Right cardiac atrium (tissue), 5 donors: ENCODE results near the gene GPALPP1. TPM values are rescaled to one million over a fixed set of nuclear protein-coding genes. Genes with fewer than 3 reads are reported as not detected.
"Not testable (repeated sequence)": the region's sequence is repeated elsewhere in the genome, so short reads cannot be mapped to it uniquely, and the experiment has no call there.

ENCODE experiments used
- ATAC-seq, 2 donors: fragments of 200-7000 bp; cut with Tn5 transposase; one replicate each; pipeline versions ENCODE4 v1.8.0 to v1.9.1; 2020; ENCODE audit warnings: moderate library complexity in 2 of 2, mild to moderate bottlenecking in 1 of 2
- DNase-seq, 3 donors: peaks; one replicate each; pipeline ENCODE4 v3.0.0-alpha.2; 2020
- H3K27ac ChIP-seq: one replicate; pipeline ENCODE4 v1.5.1; 2013; ENCODE audit warnings: mild to moderate bottlenecking, low read length, control low read depth, moderate library complexity
- H3K27me3 ChIP-seq: one replicate; pipeline ENCODE4 v1.6.1; 2013; ENCODE audit not compliant: control insufficient read depth, insufficient read depth
- H3K4me1 ChIP-seq: one replicate; pipeline ENCODE4 v1.6.1; 2013; ENCODE audit warnings: low read length; ENCODE audit not compliant: control insufficient read depth, insufficient read depth
- H3K4me3 ChIP-seq: one replicate; pipeline ENCODE4 v1.5.1; 2013; ENCODE audit warnings: low read length, control low read depth
- H3K9me3 ChIP-seq: one replicate; pipeline ENCODE4 v1.6.1; 2013; ENCODE audit warnings: low read length; ENCODE audit not compliant: control insufficient read depth
- WGBS: extraction: QIAGEN DNeasy Blood & Tissue Kit; methylation state at CpG from one replicate; pipeline ENCODE4 v1.1.7; 2013; 5-methylcytosine and 5-hydroxymethylcytosine counted together
- intact Hi-C, 4 donors: fragments of 100-400 bp; cut with DNase I; formaldehyde crosslinking; loops; one replicate each; pipeline versions ENCODE4 v1.11.0 to v1.14.0; 2022 to 2023
- polyA plus RNA-seq: library from polyadenylated mRNA; stranded (reverse); fragments of 200-250 nt; gene quantifications from one replicate; pipeline ENCODE4 v1.2.3, GENCODE V29; 2013
- total RNA-seq, 4 donors: library from RNA; stranded (reverse); fragmentation: NEBNext Ultra II Directional; extraction: Animal tissue kit (Norgen Biotek cat#: 25700); gene quantifications; one replicate each; pipeline ENCODE4 v1.2.1, GENCODE V29; 2021
- donor health status: healthy with polysubstance abuse.
- donor health status: DM: no; HTN: yes; CAD: no.
- donor health status: DM: no; HTN: no; CAD: no.
- donor health status: DM: no; HTN: yes; CAD: no; lungs with severe emphysema.
- donor health status: DM: yes; HTN: yes; CAD: no.

Gene GPALPP1
- total and polyA plus RNA-seq, 5 donors, result 8.2 to 18.4 (median 15.3) TPM

DNA sequence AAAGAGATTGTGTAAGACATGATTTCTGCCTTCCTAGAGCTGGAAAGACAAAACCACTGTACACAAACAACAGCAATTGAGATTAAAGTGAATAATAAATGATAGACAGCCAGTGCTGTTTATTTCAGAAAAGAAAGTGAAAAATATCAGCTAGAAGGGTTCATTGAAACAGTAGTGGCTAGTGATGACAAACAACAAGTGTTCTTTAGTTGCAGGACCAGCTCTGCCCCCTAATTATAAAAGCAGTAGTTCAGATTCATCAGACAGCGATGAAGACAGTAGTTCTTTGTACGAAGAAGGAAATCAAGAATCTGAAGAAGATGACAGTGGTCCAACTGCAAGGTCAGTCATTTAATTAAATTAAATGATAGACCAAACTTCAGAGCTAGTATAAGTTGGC is 14.8 kb downstream of the GPALPP1 start:
- Histone ChIP-seq H3K9me3 (no peaks in the 10 kb centered on the region), H3K27ac (no peak overlapping the region), H3K27me3 (no peaks in the 10 kb centered on the region), H3K4me1 (no peaks in the 10 kb centered on the region), H3K4me3 (no peak overlapping the region)
- DNase-seq (no peak), ATAC-seq (no peak)
- intact Hi-C loops, result no loop called here
- 86% methylated on average over 2 of the region's 2 CpGs for WGBS

DNA sequence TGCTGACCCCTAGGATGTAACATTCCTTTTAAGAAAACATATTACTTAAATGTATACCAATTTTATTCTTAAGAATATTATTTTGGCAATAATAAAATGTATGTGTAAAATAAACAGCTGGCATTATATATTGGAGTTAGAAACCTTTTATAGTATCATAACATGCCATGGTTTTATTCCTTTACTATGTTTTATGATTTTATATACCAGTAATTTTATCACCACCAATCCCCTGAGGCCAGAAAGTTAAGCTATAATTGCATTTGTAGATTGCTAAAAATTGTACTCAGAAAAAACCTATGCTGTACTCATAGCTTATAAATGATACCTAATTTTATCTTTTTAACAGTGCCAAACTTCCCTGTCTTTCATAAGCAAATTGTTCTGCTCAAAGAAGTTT is 17.9 kb downstream of the GPALPP1 start:
- no peaks in the 10 kb centered on the region for H3K4me1 ChIP-seq
- H3K27me3 ChIP-seq, result no peaks in the 10 kb centered on the region
- DNase-seq, result no peak
- no peak overlapping the region for H3K4me3 ChIP-seq
- intact Hi-C loops, result no loop called here
- no peak overlapping the region for H3K27ac ChIP-seq
- H3K9me3 ChIP-seq, result no peaks in the 10 kb centered on the region
- ATAC-seq, result no peak

GRCh38 chr13:45007823-45008222 is 18.5 kb downstream of the GPALPP1 start:
- Histone ChIP-seq H3K27ac (no peak overlapping the region), H3K4me3 (no peak overlapping the region), H3K27me3 (no peaks in the 10 kb centered on the region), H3K9me3 (no peaks in the 10 kb centered on the region), H3K4me1 (no peaks in the 10 kb centered on the region)
- ATAC-seq (no peak), DNase-seq (no peak)
- intact Hi-C loops, result no loop called here
- WGBS, result 73% methylated on average over 1 of the region's 1 CpG

DNA sequence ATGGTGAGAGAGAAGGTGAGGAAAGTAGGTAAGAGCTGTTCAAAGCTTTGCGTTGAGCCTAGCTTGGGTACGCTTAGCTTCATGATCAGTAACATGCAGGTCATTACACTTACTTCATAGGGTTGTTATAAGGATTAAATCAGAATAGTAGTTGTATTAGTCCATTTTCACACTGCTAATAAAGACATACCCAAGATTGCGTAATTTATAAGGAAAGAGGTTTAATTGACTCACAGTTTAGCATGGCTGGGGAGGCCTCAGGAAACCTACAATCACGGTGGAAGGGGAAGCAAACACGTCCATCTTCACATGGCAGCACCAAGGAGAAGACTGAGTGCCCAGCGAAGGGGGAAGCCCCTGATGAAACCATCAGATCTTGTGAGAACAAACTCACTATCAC is 21.9 kb downstream of the GPALPP1 start:
- Histone ChIP-seq H3K4me1 (no peaks in the 10 kb centered on the region), H3K4me3 (no peak overlapping the region), H3K27me3 (no peaks in the 10 kb centered on the region), H3K9me3 (no peaks in the 10 kb centered on the region), H3K27ac (no peak overlapping the region)
- ATAC-seq (no peak), DNase-seq (no peak)
- WGBS, result 93% methylated on average over 6 of the region's 6 CpGs
- intact Hi-C loops, result no loop called here

DNA sequence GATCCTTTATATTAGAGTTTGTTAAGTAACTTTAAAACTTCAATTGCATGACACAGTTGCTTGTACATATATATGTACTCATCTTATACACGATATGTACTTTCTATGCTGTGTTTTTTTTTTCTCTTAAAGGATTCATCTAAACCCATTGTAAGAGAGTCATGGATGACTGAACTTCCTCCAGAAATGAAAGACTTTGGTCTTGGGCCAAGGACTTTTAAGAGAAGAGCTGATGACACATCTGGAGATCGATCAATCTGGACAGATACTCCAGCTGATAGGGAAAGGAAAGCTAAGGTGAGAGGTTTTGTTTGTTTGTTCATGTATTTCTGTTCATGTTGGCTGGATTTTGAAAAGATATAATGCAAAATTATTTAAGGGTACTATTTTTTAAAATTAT is 26.0 kb downstream of the GPALPP1 start:
- H3K4me1 ChIP-seq, result no peaks in the 10 kb centered on the region
- H3K27me3 ChIP-seq, result no peaks in the 10 kb centered on the region
- no peak overlapping the region for H3K27ac ChIP-seq
- no peak overlapping the region for H3K4me3 ChIP-seq
- WGBS, result 92% methylated on average over 2 of the region's 2 CpGs
- intact Hi-C loops, result no loop called here
- H3K9me3 ChIP-seq, result no peaks in the 10 kb centered on the region
- no peak for ATAC-seq
- no peak for DNase-seq

DNA sequence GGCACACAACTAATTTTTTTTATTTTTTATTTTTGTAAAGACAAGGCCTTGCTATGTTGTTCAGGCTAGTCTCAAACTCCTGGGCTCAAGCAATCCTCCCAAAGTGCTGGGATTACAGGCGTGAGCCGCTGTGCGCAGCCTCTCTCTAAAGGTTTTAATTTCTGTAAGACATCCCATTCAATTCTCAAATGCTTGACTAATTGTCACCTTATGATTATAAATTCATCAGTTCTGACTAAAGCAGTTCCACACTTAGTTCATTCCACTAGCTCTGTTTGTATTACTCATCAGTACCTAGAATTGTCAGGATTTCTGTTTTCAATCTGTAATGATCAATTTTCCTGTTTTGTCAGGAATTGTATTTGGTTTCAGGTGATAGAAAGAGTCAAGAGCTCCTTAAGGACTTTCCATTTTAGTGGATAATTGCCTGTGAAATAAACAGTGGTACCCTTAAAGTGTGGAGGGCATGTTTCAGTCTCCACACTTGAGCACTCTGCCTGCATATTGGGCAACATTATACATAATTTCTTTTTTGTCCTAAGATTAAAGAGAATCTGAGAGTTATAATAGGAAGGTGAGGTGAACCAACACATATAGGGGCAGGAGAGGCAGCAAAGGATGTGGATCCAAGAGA is 27.6 kb downstream of the GPALPP1 start:
- WGBS, result 98% methylated on average over 3 of the region's 3 CpGs
- no peaks in the 10 kb centered on the region for H3K9me3 ChIP-seq
- DNase-seq, result no peak
- H3K27ac ChIP-seq, result no peak overlapping the region
- no peak overlapping the region for H3K4me3 ChIP-seq
- intact Hi-C loops, result no loop called here
- no peak for ATAC-seq
- no peaks in the 10 kb centered on the region for H3K4me1 ChIP-seq
- H3K27me3 ChIP-seq, result no peaks in the 10 kb centered on the region

GRCh38 chr13:45019981-45020380 is 30.6 kb downstream of the GPALPP1 start:
- H3K4me3 ChIP-seq, DNase-seq, intact Hi-C loops, H3K27ac ChIP-seq, H3K4me1 ChIP-seq, H3K27me3 ChIP-seq, ATAC-seq, H3K9me3 ChIP-seq: not testable (repeated sequence)
- 98% methylated on average over 7 of the region's 7 CpGs for WGBS

- WGBS, result 94% methylated on average over 3 of the region's 3 CpGs
- no peaks in the 10 kb centered on the region for H3K4me1 ChIP-seq
- DNase-seq, result no peak
- intact Hi-C loops, result no loop called here
- no peaks in the 10 kb centered on the region for H3K27me3 ChIP-seq
- no peak overlapping the region for H3K27ac ChIP-seq
- no peak for ATAC-seq
- no peaks in the 10 kb centered on the region for H3K9me3 ChIP-seq
- H3K4me3 ChIP-seq, result no peak overlapping the region
These were observed 31.9 kb downstream of the GPALPP1 start for GRCh38 chr13:45021250-45021649.

DNA sequence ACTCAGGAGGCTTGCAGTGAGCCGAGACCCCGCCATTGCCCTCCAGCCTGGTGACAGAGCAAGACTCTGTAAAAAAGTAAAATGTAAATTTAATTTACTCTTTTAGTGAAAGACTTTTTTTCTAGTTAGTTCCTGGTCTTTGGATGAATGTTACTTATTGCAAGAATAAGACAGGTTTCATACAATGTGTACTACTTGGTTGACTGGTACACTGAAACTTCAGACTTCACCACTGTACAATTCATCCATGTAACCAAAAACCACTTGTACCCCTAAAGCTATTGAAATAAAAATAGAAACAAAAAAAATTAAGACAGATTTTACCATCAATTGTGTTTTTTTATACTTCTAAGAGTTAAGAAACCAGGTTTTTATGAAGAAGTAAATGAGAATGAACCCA is 35.5 kb downstream of the GPALPP1 start:
- intact Hi-C loops, result no loop called here
- H3K9me3 ChIP-seq, result no peaks in the 10 kb centered on the region
- H3K4me1 ChIP-seq, result no peaks in the 10 kb centered on the region
- no peak overlapping the region for H3K4me3 ChIP-seq
- 99% methylated on average over 2 of the region's 2 CpGs for WGBS
- ATAC-seq (no peak), DNase-seq (no peak)
- no peaks in the 10 kb centered on the region for H3K27me3 ChIP-seq
- no peak overlapping the region for H3K27ac ChIP-seq

- intact Hi-C loops, result no loop called here
These were observed 45.0 kb downstream of the GPALPP1 start for GRCh38 chr13:45034342-45034741.

GRCh38 chr13:45036206-45036605 is 46.9 kb downstream of the GPALPP1 start:
- Histone ChIP-seq H3K27me3 (no peaks in the 10 kb centered on the region), H3K27ac (no peak overlapping the region), H3K9me3 (no peaks in the 10 kb centered on the region), H3K4me3 (no peak overlapping the region), H3K4me1 (no peaks in the 10 kb centered on the region)
- intact Hi-C loops, result no loop called here
- ATAC-seq (no peak), DNase-seq (no peak)

More at GRCh38 chr13:45034342-45034741, 45.0 kb downstream of the GPALPP1 start:
- Histone ChIP-seq H3K4me1 (no peaks in the 10 kb centered on the region), H3K27ac (no peak overlapping the region), H3K9me3 (no peaks in the 10 kb centered on the region), H3K4me3 (no peak overlapping the region), H3K27me3 (no peaks in the 10 kb centered on the region)
- DNase-seq, result no peak
- 95% methylated on average over 2 of the region's 2 CpGs for WGBS
- no peak for ATAC-seq

GRCh38 chr13:45040173-45040572 is 50.8 kb downstream of the GPALPP1 start:
- DNase-seq, result no peak
- H3K4me1 ChIP-seq, result no peaks in the 10 kb centered on the region
- no peaks in the 10 kb centered on the region for H3K9me3 ChIP-seq
- no peak overlapping the region for H3K27ac ChIP-seq
- H3K4me3 ChIP-seq, result no peak overlapping the region
- intact Hi-C loops, result no loop called here
- 91% methylated on average over 1 of the region's 1 CpG for WGBS
- no peaks in the 10 kb centered on the region for H3K27me3 ChIP-seq
- ATAC-seq, result no peak
